Trophoblast cell (in vitro differentiated cells and primary cell): ENCODE data around the gene ADAMTS14.

Experiments
- DNase-seq, 2 donors: peaks; one replicate each; pipeline ENCODE4 v3.0.0-alpha.2; 2016
- H2AFZ ChIP-seq: 2 replicates; pipeline ENCODE4 v1.6.1; 2013; ENCODE audit warnings: low read length, moderate library complexity, mild to moderate bottlenecking; ENCODE audit not compliant: insufficient read depth, poor library complexity
- H2AK5ac ChIP-seq: 2 replicates; pipeline ENCODE4 v1.6.1; 2013; ENCODE audit warnings: mild to moderate bottlenecking, low read length
- H2BK120ac ChIP-seq: 2 replicates; pipeline ENCODE4 v1.6.1; 2013; ENCODE audit warnings: low read length, mild to moderate bottlenecking, moderate library complexity; ENCODE audit not compliant: insufficient read depth, poor library complexity
- H2BK12ac ChIP-seq: 2 replicates; pipeline ENCODE4 v1.6.1; 2013; ENCODE audit warnings: mild to moderate bottlenecking, low read length, moderate library complexity
- H2BK5ac ChIP-seq: 2 replicates; pipeline ENCODE4 v1.6.1; 2013; ENCODE audit warnings: low read length, low read depth, moderate library complexity, mild to moderate bottlenecking; ENCODE audit not compliant: poor library complexity
- H3K14ac ChIP-seq: 2 replicates; pipeline ENCODE4 v1.6.1; 2013; ENCODE audit warnings: mild to moderate bottlenecking, low read length
- H3K18ac ChIP-seq: 2 replicates; pipeline ENCODE4 v1.6.1; 2013; ENCODE audit warnings: mild to moderate bottlenecking, low read length
- H3K23ac ChIP-seq: 2 replicates; pipeline ENCODE4 v1.6.1; 2013; ENCODE audit warnings: low read length
- H3K27ac ChIP-seq: 2 replicates; pipeline ENCODE4 v1.5.1; 2013; ENCODE audit warnings: low read depth, mild to moderate bottlenecking, inconsistent platforms, low read length, moderate library complexity
- H3K27me3 ChIP-seq: 2 replicates; pipeline ENCODE4 v1.6.1; 2013; ENCODE audit warnings: inconsistent platforms, mild to moderate bottlenecking, low read length, moderate library complexity; ENCODE audit not compliant: insufficient read depth
- H3K36me3 ChIP-seq, 2 experiments: 1 replicate in 1 of 2; 2 replicates in 1 of 2; pipeline ENCODE4 v1.6.1; 2013; ENCODE audit warnings: low read length in 2 of 2, mild to moderate bottlenecking in 2 of 2, moderate library complexity in 1 of 2; ENCODE audit not compliant: insufficient read depth in 2 of 2, control insufficient read depth in 1 of 2
- H3K4ac ChIP-seq: 2 replicates; pipeline ENCODE4 v1.6.1; 2013; ENCODE audit warnings: low read depth, mild to moderate bottlenecking, low read length, moderate library complexity
- H3K4me1 ChIP-seq, 2 experiments: 1 replicate in 1 of 2; 2 replicates in 1 of 2; pipeline ENCODE4 v1.6.1; 2013; ENCODE audit warnings: low read length in 2 of 2, mild to moderate bottlenecking in 2 of 2, moderate library complexity in 1 of 2; ENCODE audit not compliant: insufficient read depth in 2 of 2, control insufficient read depth in 1 of 2
- H3K4me2 ChIP-seq: 2 replicates; pipeline ENCODE4 v1.6.1; 2013; ENCODE audit warnings: inconsistent platforms, mild to moderate bottlenecking, low read length, moderate library complexity
- H3K4me3 ChIP-seq: 2 replicates; pipeline ENCODE4 v1.5.1; 2013; ENCODE audit warnings: mild to moderate bottlenecking, low read depth, low read length, inconsistent platforms
- H3K79me1 ChIP-seq: one replicate; pipeline ENCODE4 v1.6.1; 2013; ENCODE audit warnings: low read length
- H3K79me2 ChIP-seq: 2 replicates; pipeline ENCODE4 v1.6.1; 2013; ENCODE audit warnings: low read length, mild to moderate bottlenecking; ENCODE audit not compliant: control insufficient read depth, insufficient read depth, poor library complexity
- H3K9ac ChIP-seq: 2 replicates; pipeline ENCODE4 v1.6.1; 2013; ENCODE audit warnings: mild to moderate bottlenecking, low read length
- H3K9me3 ChIP-seq: 2 replicates; pipeline ENCODE4 v1.6.1; 2013; ENCODE audit warnings: low read depth, mild to moderate bottlenecking, control low read depth, inconsistent platforms, low read length; ENCODE audit not compliant: insufficient read depth
- H4K12ac ChIP-seq: 2 replicates; pipeline ENCODE4 v1.6.1; 2013; ENCODE audit warnings: low read depth, mild to moderate bottlenecking, low read length, moderate library complexity
- H4K8ac ChIP-seq: 2 replicates; pipeline ENCODE4 v1.6.1; 2013; ENCODE audit warnings: low read depth, mild to moderate bottlenecking, low read length, moderate library complexity
- H4K91ac ChIP-seq: one replicate; pipeline ENCODE4 v1.6.1; 2013; ENCODE audit warnings: low read depth, mild to moderate bottlenecking, low read length, moderate library complexity
- WGBS: extraction: QIAGEN DNeasy Blood & Tissue Kit; methylation state at CpG from one replicate; pipeline ENCODE4 v1.1.7; 2013; ENCODE audit warnings: missing lambda C conversion rate; ENCODE audit not compliant: insufficient read length, insufficient coverage; ENCODE audit errors: extremely low coverage; 5-methylcytosine and 5-hydroxymethylcytosine counted together

Gene ADAMTS14

DNA sequence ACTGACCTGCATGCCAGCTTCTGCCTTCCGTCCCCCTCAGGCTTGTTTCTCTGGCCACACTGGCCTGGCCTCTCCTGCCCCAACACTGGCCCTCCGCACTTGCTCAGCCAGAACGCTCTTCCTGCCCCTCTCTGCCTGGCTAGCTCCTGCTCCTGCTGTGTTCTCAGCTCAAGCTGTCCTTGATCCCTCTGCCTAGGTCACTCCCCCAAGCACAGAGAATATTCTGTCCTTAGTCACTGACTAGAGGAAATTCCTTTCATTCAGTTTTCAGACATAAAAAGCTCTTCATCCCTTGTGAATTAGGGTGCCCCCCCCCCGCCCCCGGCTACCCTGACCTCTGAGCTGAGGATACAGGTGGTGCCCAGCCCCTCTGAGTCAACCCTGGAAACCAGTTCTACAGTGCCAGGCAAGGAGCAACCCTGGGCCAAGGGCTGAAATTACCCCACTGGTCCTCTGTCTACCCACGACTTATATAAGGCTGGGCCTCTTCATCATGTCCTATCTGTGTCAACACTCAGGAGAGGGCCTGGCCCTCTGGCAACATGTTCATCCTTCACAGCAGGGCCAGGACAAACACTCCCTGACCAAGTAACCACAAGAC lies 136.8 kb downstream of the ADAMTS14 start:
- no peak overlapping the region for H3K4me2 ChIP-seq
- no peaks in the 10 kb centered on the region for H3K79me2 ChIP-seq
- H3K4ac ChIP-seq: no peak overlapping the region
- H4K91ac ChIP-seq: no peak overlapping the region
- no peak overlapping the region for H2AK5ac ChIP-seq
- H4K12ac ChIP-seq: no peak overlapping the region
- no peak overlapping the region for H3K27ac ChIP-seq
- H3K79me1 ChIP-seq: no peaks in the 10 kb centered on the region
- no peak overlapping the region for H2AFZ ChIP-seq
- no peak overlapping the region for H2BK120ac ChIP-seq
- H3K18ac ChIP-seq: no peak overlapping the region
- no CpG with 5 or more reads among the region's 6 CpGs for WGBS
- no peak overlapping the region for H3K23ac ChIP-seq
- H3K4me3 ChIP-seq: no peak overlapping the region
- DNase-seq: no peak
- no peak overlapping the region for H3K9ac ChIP-seq
- H3K9me3 ChIP-seq: peaks cover 2% of the 10 kb centered on the region
- H3K36me3 ChIP-seq: no peaks in the 10 kb centered on the region
- H4K8ac ChIP-seq: no peak overlapping the region
- no peaks in the 10 kb centered on the region for H3K27me3 ChIP-seq
- H3K14ac ChIP-seq: no peak overlapping the region
- no peak overlapping the region for H2BK5ac ChIP-seq
- peaks cover 5 to 10% of the 10 kb centered on the region in 2 experiments for H3K4me1 ChIP-seq
- H2BK12ac ChIP-seq: no peak overlapping the region

DNA sequence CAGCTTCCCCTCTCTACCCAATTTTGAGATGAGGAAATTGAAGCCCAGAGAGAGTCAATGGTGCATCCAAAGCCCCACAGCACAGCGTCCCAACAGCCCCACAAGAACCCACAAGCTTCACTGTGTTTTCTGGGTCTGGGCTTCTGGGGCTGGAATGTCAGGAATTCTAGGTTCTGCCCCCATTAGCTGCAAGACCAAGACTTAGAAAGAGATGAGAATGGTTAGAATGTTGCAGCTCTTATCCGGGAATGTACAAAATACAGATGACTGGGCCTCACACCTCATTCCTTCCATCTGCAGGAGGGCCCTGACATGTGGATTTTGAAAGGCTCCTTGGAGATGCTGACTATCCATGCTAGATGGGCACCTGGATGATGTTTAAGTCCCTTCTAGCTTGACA lies 137.4 kb downstream of the ADAMTS14 start:
- Histone ChIP-seq H4K8ac (no peak overlapping the region), H4K91ac (no peak overlapping the region), H2BK5ac (no peak overlapping the region), H3K9me3 (peaks cover 2% of the 10 kb centered on the region), H4K12ac (no peak overlapping the region), H3K14ac (no peak overlapping the region), H3K79me2 (no peaks in the 10 kb centered on the region), H3K4me3 (no peak overlapping the region), H3K4me1 (peaks cover 5 to 10% of the 10 kb centered on the region in 2 experiments), H2BK12ac (no peak overlapping the region), H3K9ac (no peak overlapping the region), H2AK5ac (no peak overlapping the region), H3K36me3 (no peaks in the 10 kb centered on the region), H2BK120ac (no peak overlapping the region), H2AFZ (no peak overlapping the region), H3K23ac (no peak overlapping the region), H3K27ac (no peak overlapping the region), H3K4ac (no peak overlapping the region), H3K4me2 (no peak overlapping the region), H3K18ac (no peak overlapping the region), H3K27me3 (no peaks in the 10 kb centered on the region), H3K79me1 (no peaks in the 10 kb centered on the region)
- WGBS: no CpG with 5 or more reads among the region's 2 CpGs
- no peak for DNase-seq

DNA sequence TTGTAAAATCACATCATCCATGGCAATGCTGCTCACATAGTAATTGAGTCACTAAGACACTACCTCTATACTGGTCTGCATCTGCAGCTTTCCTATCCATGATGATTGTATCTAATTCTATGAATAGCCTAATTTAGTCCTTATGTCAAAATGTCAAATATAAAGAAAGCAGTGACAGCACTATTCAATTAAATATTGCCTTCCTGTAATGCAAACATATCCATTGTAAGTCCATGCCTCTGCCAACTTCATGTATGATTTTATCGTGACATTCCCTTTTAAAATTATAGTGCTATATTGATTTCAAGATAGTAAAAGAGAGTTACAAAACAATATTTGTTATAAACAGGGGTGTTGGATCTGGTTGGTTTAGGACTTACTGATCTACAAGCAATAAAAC lies 138.7 kb downstream of the ADAMTS14 start:
- H3K4me2 ChIP-seq: no peak overlapping the region
- no peak overlapping the region for H2AFZ ChIP-seq
- H3K79me2 ChIP-seq: peaks cover 2% of the 10 kb centered on the region
- H3K9ac ChIP-seq: no peak overlapping the region
- H3K4me3 ChIP-seq: no peak overlapping the region
- H4K12ac ChIP-seq: no peak overlapping the region
- H2BK12ac ChIP-seq: no peak overlapping the region
- no peak overlapping the region for H3K18ac ChIP-seq
- no CpG with 5 or more reads among the region's 1 CpG for WGBS
- H3K14ac ChIP-seq: no peak overlapping the region
- no peaks in the 10 kb centered on the region for H3K27me3 ChIP-seq
- no peak overlapping the region for H4K91ac ChIP-seq
- H3K4me1 ChIP-seq: peaks cover 5 to 10% of the 10 kb centered on the region in 2 experiments
- H2BK5ac ChIP-seq: no peak overlapping the region
- H4K8ac ChIP-seq: no peak overlapping the region
- no peaks in the 10 kb centered on the region for H3K36me3 ChIP-seq
- H2AK5ac ChIP-seq: no peak overlapping the region
- no peak for DNase-seq
- H2BK120ac ChIP-seq: no peak overlapping the region
- H3K79me1 ChIP-seq: peaks cover 2% of the 10 kb centered on the region
- H3K4ac ChIP-seq: no peak overlapping the region
- H3K9me3 ChIP-seq: peaks cover 2% of the 10 kb centered on the region
- H3K23ac ChIP-seq: no peak overlapping the region
- H3K27ac ChIP-seq: no peak overlapping the region

DNA sequence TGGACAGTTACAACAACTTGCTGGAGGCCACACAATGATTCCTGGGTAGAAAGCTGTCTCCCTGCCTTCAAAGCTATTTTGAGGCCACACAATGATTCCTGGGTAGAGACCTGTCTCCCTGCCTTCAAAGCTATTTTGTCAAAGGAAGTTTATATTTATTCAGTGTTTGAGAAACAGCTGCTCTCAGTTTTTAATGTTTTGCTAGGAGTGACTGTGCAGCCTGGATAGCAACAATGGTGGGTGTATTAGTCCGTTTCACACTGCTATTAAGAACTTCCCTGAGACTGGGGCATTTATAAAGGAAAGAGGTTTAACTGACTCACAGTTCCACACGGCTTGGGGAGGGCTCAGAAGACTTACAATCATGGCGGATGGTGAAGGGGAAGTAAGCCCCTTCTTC lies 139.6 kb downstream of the ADAMTS14 start:
- Histone ChIP-seq H2AFZ (no peak overlapping the region), H2BK12ac (no peak overlapping the region), H3K23ac (no peak overlapping the region), H3K4me2 (no peak overlapping the region), H3K4me3 (no peak overlapping the region), H3K79me1 (peaks cover 7% of the 10 kb centered on the region), H3K9me3 (peaks cover 2% of the 10 kb centered on the region), H3K27me3 (no peaks in the 10 kb centered on the region), H3K14ac (no peak overlapping the region), H4K91ac (no peak overlapping the region), H2BK120ac (no peak overlapping the region), H2AK5ac (no peak overlapping the region), H3K79me2 (peaks cover 4% of the 10 kb centered on the region), H3K18ac (no peak overlapping the region), H3K4me1 (peaks cover 5 to 10% of the 10 kb centered on the region in 2 experiments), H4K8ac (no peak overlapping the region), H3K4ac (no peak overlapping the region), H2BK5ac (no peak overlapping the region), H3K9ac (no peak overlapping the region), H3K27ac (no peak overlapping the region), H3K36me3 (no peaks in the 10 kb centered on the region), H4K12ac (no peak overlapping the region)
- DNase-seq: no peak
- no CpG with 5 or more reads among the region's 3 CpGs for WGBS
